HG02571 (cell line): ENCODE measurements around the gene HSP90AB1.

Source experiments
- ATAC-seq: cut with Tn5 transposase; IDR thresholded peaks from one replicate; pipeline ENCODE4 v1.9.1; 2021; ENCODE audit warnings: mild to moderate bottlenecking, moderate library complexity; ENCODE audit not compliant: unreplicated experiment

HSP90AB1 gene

GRCh38 chr6:44235269-44235668 lies 11.6 kb upstream of the HSP90AB1 start:
- ATAC-seq, result no peak

GRCh38 chr6:44235891-44236516 lies 10.9 kb upstream of the HSP90AB1 start:
- ATAC-seq, result no peak

- ATAC-seq, result peak; percentile 68
Measured at GRCh38 chr6:44237021-44237812, 9.7 kb upstream of the HSP90AB1 start.

DNA sequence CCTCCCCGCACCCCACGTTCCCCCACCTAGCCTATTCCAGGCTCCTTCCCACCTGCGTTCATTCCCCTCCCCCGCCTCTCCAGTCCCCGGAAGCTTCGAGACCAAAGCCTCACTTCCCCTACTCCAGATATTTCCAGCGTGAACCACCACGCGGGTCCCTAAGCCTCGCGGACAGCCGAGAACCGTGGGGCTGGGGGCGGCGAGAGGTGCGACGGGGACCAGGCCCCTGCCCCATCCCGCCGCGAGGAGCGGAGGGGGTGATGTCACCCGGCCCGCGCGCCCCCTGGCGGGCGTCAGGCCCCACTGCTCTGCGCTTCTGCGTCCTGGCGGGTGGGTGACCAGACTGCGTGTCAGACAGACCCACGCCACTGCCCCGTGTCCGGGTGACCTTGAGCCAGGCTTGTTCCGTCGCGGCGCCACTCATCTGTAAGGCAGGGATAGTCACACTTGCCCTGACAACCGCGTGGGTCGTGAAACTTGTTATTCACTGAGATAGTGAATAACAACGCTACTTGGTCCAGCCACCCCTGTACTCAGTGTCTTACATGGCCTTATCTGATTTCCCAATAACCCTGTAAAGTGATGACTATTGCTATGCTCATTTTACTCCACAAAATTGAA lies 9.0 kb upstream of the HSP90AB1 start:
- ATAC-seq, result peak; percentile 80

- no peak for ATAC-seq
Measured at GRCh38 chr6:44238687-44239350, 8.1 kb upstream of the HSP90AB1 start.

GRCh38 chr6:44243345-44243744 lies 3.6 kb upstream of the HSP90AB1 start:
- ATAC-seq, result no peak

DNA sequence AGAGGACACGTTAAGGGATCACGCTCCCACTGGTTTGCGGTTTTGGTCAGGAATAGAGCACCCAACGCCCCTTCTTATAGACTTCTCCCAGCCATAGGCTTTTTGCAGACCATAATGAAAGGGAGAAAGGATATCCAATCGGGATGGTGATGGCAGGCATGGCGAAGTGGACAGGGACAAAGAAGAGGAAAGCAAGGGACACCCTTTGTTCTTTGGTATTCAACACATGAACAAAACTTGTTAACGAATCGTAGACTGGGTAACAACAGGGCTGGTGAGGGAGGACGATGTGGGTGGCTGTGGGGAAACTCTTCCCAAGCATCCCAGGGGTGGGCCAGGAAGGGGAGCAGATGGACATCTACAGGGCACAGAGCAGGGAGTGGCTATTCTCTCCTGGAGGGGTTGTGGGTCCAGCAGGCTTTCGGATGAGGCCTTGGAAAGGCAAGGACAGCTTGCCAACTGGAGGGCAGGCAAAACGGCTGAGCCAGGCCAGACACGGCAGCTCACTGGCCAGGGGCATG lies 1.4 kb upstream of the HSP90AB1 start:
- no peak for ATAC-seq

- peak; percentile 49 for ATAC-seq
Measured at GRCh38 chr6:44245912-44246662, 814 bp upstream of the HSP90AB1 start.

DNA sequence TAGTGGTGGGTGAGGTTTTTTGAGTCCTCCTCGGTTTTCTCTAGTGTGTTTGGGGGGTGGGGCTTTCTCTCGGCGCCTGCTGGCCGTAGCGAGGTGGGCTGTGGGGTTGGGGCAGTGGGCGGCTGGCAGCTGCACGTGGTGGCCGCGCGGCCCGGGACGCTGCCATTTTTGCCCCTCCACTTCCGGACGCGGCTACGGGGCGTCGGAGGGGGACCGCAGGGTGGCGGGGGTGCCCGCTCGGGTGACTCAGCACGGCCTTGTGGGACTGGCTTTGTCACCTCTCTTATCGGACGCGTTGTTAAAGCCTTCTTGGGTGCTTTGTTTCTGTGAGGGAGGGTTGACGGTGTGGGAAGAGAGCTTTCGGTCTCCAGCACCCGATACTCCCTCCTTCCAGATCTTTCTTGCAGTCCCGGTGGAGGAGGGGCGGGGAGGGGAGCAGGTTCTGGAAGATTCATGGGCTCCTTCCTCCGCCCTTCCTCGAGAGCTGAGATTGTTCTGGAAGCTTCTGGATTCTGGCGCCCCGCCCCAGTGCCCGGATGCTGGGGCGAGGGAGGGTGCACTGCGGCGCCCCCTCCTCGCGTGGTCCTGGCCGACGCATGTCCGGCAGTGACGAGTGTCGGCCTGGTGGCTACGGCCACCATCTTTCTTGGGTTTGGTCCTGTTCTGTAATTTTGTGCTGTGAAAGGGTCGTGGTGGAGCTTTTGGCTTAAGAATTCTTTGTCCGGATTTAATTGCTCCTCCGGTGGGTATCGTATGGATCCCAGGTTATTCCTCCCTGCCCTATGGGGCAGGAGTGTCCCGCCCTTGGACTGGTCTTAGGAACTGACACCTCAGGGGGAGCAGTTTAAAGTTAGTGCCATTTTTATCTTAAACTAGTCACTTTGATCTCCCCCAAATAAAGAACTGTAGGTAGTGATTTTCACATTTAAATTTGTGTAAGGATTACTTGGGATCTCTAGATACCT lies 719 bp downstream of the HSP90AB1 start:
- ATAC-seq, result peak; percentile 23

DNA sequence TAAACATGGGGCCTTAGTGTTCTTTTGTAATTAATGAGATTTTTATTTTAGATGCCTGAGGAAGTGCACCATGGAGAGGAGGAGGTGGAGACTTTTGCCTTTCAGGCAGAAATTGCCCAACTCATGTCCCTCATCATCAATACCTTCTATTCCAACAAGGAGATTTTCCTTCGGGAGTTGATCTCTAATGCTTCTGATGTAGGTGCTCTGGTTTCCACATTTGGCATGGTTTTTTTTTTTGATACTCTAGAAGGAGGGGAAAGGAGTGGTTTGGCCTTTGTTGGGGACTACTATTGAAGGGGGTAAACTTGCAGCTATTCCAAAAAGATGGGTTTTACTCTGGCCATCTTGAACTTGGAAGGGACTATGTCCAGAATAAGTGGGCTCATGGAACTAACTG lies 1.7 kb downstream of the HSP90AB1 start:
- no peak for ATAC-seq

- ATAC-seq, result no peak
Measured at GRCh38 chr6:44249082-44249748, 2.3 kb downstream of the HSP90AB1 start.

DNA sequence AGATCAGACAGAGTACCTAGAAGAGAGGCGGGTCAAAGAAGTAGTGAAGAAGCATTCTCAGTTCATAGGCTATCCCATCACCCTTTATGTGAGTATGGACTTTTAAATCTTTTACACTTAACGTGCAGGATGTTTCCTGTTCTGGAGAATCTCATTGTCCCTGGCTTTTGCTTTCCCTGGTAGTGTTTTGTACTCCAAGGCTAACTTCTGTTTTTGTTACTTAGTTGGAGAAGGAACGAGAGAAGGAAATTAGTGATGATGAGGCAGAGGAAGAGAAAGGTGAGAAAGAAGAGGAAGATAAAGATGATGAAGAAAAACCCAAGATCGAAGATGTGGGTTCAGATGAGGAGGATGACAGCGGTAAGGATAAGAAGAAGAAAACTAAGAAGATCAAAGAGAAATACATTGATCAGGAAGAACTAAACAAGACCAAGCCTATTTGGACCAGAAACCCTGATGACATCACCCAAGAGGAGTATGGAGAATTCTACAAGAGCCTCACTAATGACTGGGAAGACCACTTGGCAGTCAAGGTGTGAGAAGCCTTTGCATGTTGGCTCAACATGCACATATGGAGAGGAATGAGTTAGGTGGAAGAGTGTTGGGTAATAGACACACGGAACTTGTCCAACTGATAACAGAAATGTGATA lies 3.3 kb downstream of the HSP90AB1 start:
- ATAC-seq, result no peak

GRCh38 chr6:44250718-44251123 lies 3.8 kb downstream of the HSP90AB1 start:
- ATAC-seq, result no peak

DNA sequence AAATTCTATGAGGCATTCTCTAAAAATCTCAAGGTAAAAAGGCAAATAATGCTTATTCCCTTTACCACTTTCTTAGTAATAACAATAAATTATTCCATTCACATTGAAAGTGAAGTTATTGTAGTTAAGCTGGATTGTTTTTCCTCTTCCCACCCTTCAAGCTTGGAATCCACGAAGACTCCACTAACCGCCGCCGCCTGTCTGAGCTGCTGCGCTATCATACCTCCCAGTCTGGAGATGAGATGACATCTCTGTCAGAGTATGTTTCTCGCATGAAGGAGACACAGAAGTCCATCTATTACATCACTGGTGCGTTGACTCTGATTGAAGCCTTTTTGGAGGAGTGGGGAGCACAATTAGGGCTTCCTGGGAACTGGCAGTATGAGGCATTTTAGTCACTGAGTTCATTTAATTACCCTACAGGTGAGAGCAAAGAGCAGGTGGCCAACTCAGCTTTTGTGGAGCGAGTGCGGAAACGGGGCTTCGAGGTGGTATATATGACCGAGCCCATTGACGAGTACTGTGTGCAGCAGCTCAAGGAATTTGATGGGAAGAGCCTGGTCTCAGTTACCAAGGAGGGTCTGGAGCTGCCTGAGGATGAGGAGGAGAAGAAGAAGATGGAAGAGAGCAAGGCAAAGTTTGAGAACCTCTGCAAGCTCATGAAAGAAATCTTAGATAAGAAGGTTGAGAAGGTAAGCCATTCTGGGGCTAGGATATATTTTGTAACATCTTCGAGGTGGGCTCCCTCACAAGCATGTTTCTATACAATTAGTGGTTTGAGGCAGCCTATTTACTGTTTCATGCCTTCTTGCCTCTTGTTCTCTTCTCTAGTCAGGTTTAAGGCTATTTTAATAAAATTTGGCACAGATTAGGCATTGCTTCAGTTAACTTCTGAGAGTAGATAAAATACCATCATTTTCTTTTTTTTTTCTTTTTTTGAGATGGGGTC lies 4.9 kb downstream of the HSP90AB1 start:
- no peak for ATAC-seq

DNA sequence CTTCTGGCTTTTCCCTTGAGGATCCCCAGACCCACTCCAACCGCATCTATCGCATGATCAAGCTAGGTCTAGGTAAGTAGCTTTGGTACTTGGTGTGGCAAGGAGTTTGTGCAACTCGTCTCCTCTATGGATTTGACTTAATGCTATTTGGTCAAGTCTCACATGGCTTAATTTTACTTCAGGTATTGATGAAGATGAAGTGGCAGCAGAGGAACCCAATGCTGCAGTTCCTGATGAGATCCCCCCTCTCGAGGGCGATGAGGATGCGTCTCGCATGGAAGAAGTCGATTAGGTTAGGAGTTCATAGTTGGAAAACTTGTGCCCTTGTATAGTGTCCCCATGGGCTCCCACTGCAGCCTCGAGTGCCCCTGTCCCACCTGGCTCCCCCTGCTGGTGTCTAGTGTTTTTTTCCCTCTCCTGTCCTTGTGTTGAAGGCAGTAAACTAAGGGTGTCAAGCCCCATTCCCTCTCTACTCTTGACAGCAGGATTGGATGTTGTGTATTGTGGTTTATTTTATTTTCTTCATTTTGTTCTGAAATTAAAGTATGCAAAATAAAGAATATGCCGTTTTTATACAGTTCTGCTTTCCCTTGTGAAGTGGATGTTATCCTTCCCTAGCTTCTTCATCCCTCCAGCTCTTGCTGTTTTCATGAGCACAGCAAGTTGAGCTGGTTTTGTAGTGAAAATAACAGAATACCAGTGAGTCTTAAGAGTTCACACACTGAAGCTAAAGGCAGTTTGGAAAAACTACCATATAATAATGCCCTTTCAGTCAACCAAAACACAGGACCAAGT lies 6.6 kb downstream of the HSP90AB1 start:
- no peak for ATAC-seq
